PFSK-1 (cell line): ENCODE measurements around the gene GRK3.

ENCODE experiments used
- FOXP2 ChIP-seq: optimal IDR thresholded peaks from 2 replicates; pipeline ENCODE3; 2011; ENCODE audit warnings: borderline replicate concordance, control low read depth, inconsistent platforms; ENCODE audit not compliant: insufficient read depth; ENCODE audit errors: extremely low read length, extremely low read depth
- POLR2AphosphoS5 ChIP-seq: IDR thresholded peaks from 2 replicates; pipeline ENCODE4 v1.6.1; 2012; ENCODE audit warnings: low read depth, mild to moderate bottlenecking, control low read depth, low read length, moderate library complexity
- SIN3A ChIP-seq: IDR thresholded peaks from 2 replicates; pipeline ENCODE4 v1.6.1; 2012; ENCODE audit warnings: mild to moderate bottlenecking, low read length, moderate library complexity, borderline replicate concordance; ENCODE audit not compliant: insufficient read depth
- TAF1 ChIP-seq: IDR thresholded peaks from 2 replicates; pipeline ENCODE4 v1.6.1; 2012; ENCODE audit warnings: low read length, control low read depth, borderline replicate concordance; ENCODE audit not compliant: insufficient read depth
- TF ChIP-seq, protein P1 (sequence below), 2 experiments: IDR thresholded peaks; 2 replicates each; pipeline versions ENCODE4 v1.6.1 to v1.8.0; 2011 to 2012; ENCODE audit warnings: low read depth in 2 of 2, low read length in 2 of 2, control low read depth in 1 of 2, inconsistent platforms in 1 of 2, mild to moderate bottlenecking in 1 of 2, moderate library complexity in 1 of 2; ENCODE audit not compliant: insufficient read depth in 1 of 2

DNA sequence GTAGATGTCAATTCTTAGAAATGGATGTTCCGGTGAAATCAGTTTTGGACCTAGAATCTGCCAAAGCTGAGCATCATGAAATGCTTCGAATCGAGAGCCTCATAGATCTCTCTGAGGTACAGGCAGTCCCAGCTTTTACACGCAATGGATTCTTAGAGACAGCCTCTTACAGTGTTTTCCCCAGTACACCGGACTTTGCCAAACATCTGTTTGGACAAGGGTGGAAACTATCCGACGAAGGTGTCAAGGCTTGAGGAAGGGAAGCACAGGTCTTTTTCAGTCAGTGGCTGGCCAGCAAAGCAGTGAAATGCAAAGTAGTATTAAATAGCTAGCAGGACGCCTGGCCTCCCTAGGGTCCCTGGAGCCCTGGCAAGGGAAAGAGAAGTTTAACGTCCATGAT is 4.9 kb downstream of the GRK3 start:
- TF ChIP-seq POLR2AphosphoS5, result no peak
- no peak for TF ChIP-seq SIN3A
- TF ChIP-seq, protein P1, sequence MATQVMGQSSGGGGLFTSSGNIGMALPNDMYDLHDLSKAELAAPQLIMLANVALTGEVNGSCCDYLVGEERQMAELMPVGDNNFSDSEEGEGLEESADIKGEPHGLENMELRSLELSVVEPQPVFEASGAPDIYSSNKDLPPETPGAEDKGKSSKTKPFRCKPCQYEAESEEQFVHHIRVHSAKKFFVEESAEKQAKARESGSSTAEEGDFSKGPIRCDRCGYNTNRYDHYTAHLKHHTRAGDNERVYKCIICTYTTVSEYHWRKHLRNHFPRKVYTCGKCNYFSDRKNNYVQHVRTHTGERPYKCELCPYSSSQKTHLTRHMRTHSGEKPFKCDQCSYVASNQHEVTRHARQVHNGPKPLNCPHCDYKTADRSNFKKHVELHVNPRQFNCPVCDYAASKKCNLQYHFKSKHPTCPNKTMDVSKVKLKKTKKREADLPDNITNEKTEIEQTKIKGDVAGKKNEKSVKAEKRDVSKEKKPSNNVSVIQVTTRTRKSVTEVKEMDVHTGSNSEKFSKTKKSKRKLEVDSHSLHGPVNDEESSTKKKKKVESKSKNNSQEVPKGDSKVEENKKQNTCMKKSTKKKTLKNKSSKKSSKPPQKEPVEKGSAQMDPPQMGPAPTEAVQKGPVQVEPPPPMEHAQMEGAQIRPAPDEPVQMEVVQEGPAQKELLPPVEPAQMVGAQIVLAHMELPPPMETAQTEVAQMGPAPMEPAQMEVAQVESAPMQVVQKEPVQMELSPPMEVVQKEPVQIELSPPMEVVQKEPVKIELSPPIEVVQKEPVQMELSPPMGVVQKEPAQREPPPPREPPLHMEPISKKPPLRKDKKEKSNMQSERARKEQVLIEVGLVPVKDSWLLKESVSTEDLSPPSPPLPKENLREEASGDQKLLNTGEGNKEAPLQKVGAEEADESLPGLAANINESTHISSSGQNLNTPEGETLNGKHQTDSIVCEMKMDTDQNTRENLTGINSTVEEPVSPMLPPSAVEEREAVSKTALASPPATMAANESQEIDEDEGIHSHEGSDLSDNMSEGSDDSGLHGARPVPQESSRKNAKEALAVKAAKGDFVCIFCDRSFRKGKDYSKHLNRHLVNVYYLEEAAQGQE (IDR thresholded peaks at IDR 0.05; ENCODE audit: insufficient read depth in 1 of 2, low read depth in 2 of 2, low read length in 2 of 2), result no peak
- TF ChIP-seq TAF1, result no peak
- TF ChIP-seq FOXP2, result no peak
